Stimulated activated CD4-positive, alpha-beta T cell treated with anti-CD3 and anti-CD28 coated beads, Interleukin-12 subunit alpha, Interleukin-12 subunit beta, amount 100 ng/mL, for 24 hours (primary cell): ENCODE measurements around the gene BCAS4.
"Not testable (repeated sequence)": the region's sequence is repeated elsewhere in the genome, so short reads cannot be mapped to it uniquely, and the experiment has no call there.

Source experiments
- DNase-seq, 2 experiments: peaks; one replicate each; pipeline ENCODE4 v3.0.0-alpha.2; 2020; ENCODE audit warnings: low read depth in 2 of 2

BCAS4 gene

GRCh38 chr20:50876063-50876685 lies 81.3 kb downstream of the BCAS4 start:
- no peak for DNase-seq

GRCh38 chr20:50876816-50877215 lies 82.0 kb downstream of the BCAS4 start:
- no peak for DNase-seq

GRCh38 chr20:50877232-50877743 lies 82.4 kb downstream of the BCAS4 start:
- DNase-seq: no peak

GRCh38 chr20:50879649-50880550 lies 85.0 kb downstream of the BCAS4 start:
- DNase-seq: no peak

- not testable (repeated sequence) for DNase-seq
Observed at GRCh38 chr20:50881759-50882424, 87.0 kb downstream of the BCAS4 start.

GRCh38 chr20:50883856-50884255 lies 89.0 kb downstream of the BCAS4 start:
- no peak for DNase-seq

GRCh38 chr20:50885068-50885467 lies 90.2 kb downstream of the BCAS4 start:
- no peak for DNase-seq

- no peak for DNase-seq
Observed at GRCh38 chr20:50885781-50886180, 90.9 kb downstream of the BCAS4 start.

GRCh38 chr20:50886184-50886790 lies 91.4 kb downstream of the BCAS4 start:
- no peak for DNase-seq

- no peak for DNase-seq
Observed at GRCh38 chr20:50887576-50887975, 92.7 kb downstream of the BCAS4 start.

GRCh38 chr20:50891138-50891537 lies 96.3 kb downstream of the BCAS4 start:
- DNase-seq: no peak

- DNase-seq: no peak
Observed at GRCh38 chr20:50892394-50892793, 97.5 kb downstream of the BCAS4 start.

GRCh38 chr20:50893620-50894019 lies 98.8 kb downstream of the BCAS4 start:
- no peak for DNase-seq

- no peak for DNase-seq
Observed at GRCh38 chr20:50895111-50895830, 100.4 kb downstream of the BCAS4 start.

- no peak for DNase-seq
Observed at GRCh38 chr20:50898475-50898874, 103.6 kb downstream of the BCAS4 start.

GRCh38 chr20:50900261-50900660 lies 105.4 kb downstream of the BCAS4 start:
- no peak for DNase-seq

GRCh38 chr20:50901301-50901700 lies 106.4 kb downstream of the BCAS4 start:
- DNase-seq: no peak

- no peak for DNase-seq
Observed at GRCh38 chr20:50903353-50904051, 108.6 kb downstream of the BCAS4 start.

GRCh38 chr20:50904067-50904570 lies 109.3 kb downstream of the BCAS4 start:
- no peak for DNase-seq

GRCh38 chr20:50909413-50909812 lies 114.6 kb downstream of the BCAS4 start:
- no peak for DNase-seq
